ENCODE results near the gene C3orf85.
"Not testable (repeated sequence)": the region's sequence is repeated elsewhere in the genome, so short reads cannot be mapped to it uniquely, and the experiment has no call there.

Gene C3orf85, protein sequence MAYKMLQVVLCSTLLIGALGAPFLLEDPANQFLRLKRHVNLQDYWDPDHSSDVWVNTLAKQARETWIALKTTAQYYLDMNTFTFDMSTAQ

DNA sequence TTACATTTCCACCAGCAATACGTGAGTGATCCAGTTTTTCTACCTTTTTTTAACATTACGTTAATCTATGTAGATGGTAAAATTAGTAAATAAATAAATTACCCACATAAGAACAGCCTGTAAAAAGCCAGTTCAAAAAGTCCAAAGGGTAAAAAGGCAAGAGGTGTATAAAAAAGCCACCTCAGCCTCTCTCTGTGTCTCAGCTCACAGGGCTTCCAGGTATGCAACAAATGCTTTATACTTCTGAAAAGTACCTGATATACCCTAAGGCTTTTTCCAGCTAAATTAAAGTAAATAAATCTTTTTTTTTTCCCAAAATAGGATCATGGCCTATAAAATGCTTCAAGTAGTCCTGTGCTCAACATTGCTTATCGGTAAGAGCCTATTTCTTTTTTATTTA, at the start of gene C3orf85:
Gene C3orf85, plus strand, starts transcription at position 197 of the 400 bp plus-strand sequence. Its CDS starts 129 bp downstream, at position 326.
- DNase-seq = no peak

DNA sequence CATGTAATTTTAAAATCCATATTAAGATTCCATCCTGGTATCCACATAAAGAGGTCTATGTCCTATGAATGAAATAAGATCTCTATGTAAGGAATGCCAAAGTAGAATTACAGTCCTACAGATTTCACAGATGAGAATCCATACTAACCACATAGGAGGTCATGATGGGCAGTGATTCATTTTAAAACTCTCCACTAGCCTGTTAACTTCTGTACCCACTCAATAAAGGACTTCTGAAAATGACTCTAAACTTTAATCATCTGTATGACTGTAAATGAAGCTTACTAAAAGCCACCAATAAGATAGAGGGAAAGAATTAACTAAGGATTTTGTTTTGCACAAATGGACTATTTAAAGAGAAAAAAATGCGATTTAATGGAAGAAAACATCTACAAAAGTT, 47.3 kb upstream of the C3orf85 start:
- no peak for DNase-seq

DNA sequence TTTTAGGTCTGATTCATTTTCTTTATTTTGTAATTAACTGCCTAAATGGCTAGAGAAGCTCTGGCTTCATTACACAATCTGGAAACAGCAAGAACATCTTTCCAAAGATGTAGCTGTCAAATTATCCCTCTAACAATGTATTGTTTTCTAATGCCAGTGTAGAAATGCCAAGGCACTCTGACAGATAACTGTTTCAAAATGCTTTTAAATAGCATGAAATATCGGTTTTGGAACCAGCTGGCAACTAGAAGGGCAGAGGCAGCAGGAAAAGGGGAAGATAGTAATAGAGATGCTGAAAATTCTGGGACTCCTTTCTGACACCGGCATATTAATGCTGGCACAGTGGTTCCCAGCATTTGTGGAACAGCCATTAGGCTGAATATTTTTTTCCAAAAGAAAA, 44.7 kb upstream of the C3orf85 start:
- no peak for DNase-seq

DNA sequence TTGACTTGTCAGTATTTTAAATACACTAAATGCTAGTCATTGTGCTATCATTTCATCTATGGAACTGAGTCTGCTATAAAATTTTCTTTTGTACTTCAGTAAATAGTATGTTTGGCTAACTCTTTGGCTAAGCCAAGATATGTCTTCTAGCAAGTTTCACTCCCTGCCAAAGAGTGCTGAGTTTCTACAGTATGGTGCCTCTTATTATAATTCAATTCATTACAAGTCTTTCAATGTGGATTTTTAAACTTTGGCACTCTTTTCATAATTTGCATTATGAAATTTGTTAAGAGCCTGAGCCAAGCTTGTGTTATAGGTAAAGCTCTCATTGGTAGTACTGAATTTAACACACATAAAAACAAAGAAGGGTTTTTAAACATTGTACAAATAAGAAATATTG, 43.0 kb upstream of the C3orf85 start:
- no peak for DNase-seq

DNA sequence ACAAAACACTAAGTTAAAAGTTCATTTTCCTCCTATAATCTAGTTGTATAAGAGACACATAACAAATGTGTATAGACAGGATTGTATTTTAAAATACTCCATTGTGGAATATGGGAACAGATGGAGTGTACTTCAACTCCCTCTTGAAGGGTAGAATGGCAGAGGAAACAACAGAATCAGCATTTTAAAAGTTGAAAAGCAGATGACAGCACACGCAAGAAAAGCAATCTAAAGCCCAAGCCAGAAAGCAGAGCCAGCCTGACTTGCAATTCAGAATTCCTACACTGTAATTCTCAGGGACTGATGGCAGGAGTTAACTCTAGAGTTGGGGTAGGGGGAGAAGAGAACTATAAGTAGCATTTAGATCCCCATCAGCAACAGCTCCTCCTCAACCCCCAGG, 41.4 kb upstream of the C3orf85 start:
- no peak for DNase-seq

DNA sequence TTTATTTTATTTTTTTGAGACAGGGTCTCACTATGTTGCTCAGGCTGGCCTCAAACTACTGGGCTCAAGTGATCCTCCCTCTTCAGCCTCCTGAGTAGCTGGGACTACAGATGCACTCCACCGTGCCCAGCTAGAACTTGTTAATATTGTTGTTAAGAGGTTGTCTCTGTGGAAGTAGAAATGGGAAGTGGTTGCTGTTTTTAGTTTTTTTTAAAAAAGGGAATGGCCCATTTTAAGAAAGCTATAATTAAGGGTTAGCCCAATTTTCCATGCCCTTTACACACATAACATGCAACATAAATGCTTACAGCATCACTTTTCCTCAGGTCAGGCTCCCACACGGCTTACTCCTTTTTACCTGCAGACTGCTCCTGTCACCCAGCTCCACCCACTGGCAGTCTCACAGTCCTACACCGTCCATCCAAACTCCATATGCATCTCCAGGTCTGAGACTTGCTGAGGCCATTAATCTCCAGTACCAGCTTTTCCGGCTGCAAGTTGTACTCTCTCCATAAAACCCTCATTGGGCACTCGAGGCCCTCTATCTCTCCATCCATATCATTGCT, 38.4 kb upstream of the C3orf85 start:
- DNase-seq = no peak

DNA sequence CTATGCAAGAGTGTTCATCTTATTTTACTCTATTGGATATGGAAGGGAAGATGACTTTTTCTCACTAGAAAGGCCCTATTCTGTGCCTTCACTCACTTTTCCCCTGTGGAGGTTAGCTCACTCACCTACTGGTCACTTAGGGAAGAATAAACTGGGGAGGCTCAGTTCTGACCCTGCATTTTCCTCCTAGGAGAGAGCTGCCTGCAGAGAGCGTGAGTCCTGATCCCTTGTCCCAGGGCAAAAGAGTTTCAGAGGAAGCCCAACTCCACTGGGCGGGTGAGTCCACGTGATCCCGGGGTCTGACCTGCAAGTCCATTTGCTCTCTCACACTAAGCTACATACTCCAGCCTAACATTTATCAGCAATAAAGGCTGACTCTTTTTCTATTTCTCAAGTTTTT, 26.9 kb upstream of the C3orf85 start:
- DNase-seq = no peak

DNA sequence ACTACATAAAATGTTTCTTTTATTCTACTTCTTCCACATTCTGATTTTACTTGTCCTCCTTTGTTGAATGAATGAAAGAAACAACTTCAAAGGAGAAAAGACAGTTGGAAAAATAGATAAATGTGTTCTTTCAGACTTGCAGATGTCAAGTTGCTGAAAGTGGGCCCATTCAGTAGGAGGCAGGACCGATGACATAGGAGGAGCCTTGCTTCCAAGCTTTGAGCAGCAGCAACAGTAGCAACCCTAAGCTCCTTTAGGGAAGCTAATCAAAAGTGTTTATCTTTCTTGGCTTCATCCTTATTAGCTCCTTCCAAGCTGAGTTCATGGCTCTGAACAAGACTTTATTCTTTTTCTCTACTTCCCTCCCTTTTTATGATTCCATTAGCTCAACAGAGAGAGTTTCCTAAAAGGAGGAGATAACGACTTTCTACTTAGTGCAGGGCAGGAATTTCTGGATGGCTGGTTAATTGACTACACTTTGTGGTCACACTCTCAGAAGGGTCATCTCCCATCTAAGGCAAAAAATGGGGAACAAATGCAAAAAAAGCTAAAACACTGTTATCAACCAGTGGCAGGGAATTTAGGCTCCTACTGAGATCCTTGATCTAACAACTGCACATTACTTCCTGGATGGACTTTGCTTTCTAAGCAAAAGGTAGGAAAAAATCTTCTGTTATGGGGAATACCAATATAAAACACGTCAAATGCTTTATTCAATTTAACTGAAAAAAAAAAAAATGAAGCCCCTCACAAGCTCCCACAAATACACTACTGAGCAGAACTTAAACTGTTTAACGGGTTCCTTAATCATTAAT, 23.4 kb upstream of the C3orf85 start:
- no peak for DNase-seq

DNA sequence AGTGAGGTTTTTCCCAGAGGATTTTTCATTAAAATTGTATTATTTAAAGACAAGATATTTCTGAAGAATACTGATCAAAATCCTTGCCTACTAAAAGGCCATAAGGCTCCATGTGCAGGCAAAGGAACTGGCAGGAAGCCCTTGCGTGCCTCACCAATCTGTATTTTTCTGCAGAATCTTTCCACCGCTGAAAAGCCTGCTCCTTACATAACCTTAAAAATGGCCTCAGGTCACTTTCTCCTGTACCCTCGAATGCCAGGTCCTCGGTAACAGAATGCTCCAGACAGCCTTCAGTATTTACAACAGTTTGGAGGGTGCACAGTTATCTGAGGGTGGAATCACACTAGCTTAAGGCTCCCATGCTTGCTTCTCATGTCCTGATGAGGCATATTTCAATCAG, 21.8 kb upstream of the C3orf85 start:
- no peak for DNase-seq

DNA sequence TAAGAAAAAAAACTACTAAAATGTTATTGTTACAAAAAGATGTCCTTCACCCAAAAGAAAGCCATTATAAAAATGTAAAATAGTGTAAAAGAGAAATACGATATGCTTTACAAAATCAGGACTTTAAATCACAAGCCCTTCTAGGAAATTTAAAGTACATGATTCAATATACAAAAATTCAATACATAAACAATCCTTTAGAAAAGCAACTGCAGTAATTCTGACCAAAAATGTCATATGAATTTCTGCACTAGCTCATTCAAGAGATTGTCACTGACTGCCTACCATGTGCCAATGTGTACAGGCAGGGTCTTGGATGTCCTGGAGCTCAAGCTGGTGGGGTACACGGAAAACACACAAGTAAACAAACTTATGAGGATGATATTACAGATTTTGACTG, 21.1 kb upstream of the C3orf85 start:
- no peak for DNase-seq

DNA sequence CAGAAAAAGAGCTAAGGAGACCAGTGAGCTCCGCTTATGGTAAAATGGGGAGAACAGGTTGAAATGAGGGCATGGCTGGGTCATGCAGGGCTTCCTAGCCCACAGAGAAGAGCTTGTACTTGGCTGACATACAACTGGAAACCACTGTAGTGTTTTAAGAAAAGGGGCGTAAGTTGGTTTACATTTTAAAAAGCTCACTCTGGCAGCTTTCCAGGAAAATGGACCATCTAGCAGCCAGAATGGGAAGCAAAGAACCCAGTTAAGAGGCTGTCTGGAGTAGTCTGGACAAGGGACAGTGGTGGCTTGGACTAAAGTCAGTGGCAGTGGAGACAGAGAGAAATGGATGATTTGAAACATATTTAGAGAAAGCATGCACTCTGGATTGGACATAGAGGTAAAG, 20.5 kb upstream of the C3orf85 start:
- no peak for DNase-seq

DNA sequence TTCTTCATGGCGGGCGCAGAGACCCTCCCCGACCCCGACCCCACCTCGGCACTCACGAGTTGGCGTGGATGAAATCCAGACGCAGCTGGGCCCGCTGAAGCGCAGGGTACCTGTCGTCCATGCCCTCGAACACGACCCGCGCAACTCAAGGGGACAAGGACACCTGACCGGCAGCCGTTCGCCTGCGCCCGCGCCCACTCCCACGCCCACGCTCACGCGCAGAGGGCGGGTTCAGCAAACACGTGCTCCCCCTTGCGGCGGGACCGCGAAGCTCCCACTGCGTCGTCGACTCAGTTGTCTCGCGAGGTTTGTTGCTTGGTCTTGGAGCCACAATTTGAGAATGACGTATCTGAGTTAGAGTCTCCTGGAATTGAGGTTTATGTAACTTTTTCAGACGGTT, 18.6 kb upstream of the C3orf85 start, which contains the start of gene MORC1:
Gene MORC1, minus strand, starts transcription at position 196 of the 400 bp plus-strand sequence. Its CDS starts 75 bp downstream, at position 121.
- no peak for DNase-seq

DNA sequence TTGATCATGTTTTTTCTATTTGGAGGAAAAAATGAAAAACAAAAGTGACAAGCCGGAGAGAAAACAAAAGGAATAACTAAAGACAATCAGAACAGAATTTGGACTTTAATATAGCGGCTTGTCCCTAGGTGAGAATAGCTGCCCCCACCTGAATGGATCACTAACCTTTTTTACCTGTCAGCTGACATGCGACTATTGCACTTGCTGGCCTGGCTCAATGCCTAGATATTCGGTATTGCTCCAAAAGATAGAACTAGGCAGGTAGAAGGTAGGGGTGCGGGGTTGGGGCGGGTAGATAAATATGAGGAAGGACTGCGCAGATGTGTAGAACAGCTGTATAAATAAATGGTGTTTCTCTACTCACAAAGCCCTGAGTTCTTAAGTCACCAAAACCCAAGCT, 17.9 kb upstream of the C3orf85 start:
- no peak for DNase-seq

DNA sequence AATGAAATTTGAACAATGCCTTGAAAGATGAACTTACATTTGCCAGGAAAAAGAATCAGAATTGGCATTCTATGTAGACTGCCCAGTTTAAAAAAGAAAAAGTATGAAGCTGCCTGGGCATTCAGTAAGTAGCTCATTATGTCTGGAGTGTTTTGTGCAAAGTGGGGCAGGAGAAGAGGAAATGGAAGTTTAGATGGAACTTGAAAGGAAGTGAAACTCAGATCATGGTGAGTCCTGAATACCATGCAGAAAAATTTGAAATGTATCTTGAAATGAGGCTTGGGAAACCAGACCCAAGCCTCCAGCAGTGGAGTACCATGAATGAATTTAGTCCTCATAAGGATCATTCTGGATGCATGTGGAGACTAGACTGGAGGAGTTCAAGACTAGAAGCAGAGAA, 13.8 kb upstream of the C3orf85 start:
- DNase-seq = no peak

DNA sequence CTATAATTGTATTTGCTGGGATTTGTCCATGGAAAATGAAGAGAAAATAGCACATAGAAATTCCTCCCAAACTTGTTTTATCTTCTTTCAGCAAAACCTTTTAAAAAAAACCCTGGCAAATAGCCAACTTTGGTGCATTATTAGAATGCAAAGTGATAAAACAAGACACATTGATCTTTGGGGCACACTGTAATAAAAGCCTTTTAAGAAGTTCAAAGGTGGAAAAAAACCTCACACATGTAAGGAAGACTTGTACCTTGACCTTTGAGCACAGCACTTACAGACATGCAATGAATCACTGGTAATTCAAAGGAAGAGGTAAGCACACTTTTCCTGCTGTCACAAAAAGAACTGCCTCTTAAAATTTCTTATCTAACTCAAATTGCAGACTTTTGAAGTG, 10.6 kb upstream of the C3orf85 start:
- no peak for DNase-seq

DNA sequence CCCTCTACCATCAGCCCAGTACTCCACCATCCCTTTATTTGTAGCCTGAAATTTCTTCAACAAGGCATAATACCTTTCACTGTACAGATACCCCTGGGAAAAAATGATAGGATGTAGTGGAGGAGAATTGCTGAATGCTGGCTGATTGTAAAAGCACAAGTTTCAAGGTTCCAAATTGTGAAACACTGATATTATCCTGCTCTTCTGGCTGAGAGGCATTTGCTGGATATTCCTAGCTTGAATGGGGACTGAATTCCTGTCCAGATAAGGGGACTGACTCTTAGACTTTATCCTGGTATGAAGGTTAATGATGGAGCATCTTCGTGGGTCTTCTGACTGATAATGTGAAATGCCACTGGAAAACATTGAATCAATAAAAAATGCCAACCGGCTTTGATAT, 9.0 kb upstream of the C3orf85 start:
- no peak for DNase-seq

DNA sequence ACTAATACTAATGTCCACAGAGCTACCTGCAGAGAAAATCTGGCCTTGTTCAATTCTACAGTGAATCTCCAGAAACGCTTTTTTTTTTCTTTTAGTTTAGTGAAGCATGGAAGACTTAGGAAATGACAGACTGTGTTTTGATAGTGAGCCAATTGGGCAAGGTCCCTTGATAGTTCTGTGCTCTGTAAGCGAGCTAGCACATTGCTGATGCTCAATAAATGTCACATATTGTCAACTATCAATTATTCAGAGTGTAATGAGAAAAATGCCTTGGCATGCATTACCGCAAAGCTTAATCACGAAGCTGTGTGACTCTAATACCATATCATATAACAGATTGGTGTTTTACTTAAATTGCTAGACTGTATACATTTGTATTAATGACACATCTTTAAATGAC, 5.2 kb upstream of the C3orf85 start:
- DNase-seq = no peak

DNA sequence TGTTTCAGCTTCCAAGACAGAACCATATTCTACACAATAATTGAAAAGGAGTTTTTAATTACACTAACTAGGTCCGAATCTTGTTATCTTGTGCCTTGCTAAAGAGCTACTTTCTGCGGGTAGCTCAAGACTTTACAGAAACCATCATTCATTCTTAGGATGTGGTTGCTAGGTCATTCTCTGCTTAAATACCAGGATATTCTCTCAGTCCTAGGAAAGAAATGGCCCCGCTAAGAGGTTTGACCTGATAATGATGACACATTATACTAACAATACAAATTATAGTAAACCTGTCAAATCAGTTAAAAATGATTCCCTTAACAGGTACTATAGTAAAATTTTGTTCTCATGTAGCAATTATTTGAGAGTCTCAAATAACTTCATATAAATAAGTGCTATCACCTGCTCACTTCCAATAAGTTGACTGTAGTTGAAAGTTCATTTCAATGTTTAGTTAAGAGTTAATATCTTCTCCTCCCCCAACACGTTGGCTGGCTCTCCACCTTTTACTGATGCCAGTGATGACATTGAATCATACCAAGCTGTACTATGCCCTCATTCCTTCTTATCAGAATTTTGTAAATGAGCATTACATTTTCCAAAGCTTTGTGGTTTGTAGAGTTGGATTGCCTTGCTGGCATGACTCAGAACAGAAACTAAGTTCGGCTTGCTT, 3.6 kb upstream of the C3orf85 start:
- no peak for DNase-seq

DNA sequence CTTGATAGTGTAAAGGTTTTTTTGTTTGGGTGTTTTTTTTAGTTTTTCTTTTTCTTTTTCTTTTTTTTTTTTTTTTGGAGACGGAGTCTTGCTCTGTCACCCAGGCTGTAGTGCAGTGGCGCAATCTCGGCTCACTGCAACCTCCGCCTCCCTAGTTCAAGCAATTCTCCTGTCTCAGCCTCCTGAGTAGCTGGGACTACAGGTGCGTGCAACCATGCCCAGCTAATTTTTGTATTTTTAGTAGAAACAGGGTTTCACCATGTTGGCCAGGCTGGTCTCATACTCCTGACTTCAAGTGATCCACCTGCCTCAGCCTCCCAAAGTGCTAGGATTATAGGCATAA, 3.1 kb upstream of the C3orf85 start:
- not testable (repeated sequence) for DNase-seq

DNA sequence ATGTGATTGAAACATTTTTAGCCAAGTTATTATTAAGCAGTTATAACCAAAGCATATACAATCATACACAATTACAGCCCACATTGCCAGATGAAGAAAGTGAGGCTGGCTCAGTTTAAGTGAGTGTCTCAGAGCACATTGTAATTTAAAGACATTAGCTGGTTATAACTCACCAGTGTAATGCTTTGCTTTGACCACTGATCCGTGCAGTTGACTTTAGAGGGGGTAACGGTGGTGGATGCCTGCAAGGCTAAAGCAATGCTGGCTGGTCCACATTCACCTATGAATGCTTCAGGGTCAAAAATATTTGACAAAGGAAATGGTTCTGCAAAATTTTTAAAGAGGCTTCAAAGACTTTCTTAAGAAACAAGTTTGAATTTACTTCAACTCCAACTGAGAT, 1.2 kb downstream of the C3orf85 start:
- DNase-seq = no peak

DNA sequence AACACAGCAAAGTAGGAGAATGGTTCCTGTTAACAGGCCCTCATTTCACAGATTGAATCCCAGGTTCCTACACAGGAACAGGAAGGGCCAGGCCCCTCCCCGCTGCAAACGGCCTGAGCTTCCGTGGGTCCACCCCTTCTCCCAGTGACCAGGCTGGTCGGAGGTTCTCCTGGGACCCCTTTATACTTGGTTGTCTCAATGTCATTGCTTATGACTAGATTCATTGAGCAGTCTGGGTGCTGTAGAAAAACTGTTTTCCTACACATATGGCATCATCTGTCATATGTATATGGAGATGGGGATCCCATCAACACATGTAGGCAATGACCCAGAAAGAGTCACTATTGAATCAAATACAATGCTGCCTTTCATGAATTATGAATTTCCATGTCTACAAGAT, 3.8 kb downstream of the C3orf85 start:
- DNase-seq = no peak

DNA sequence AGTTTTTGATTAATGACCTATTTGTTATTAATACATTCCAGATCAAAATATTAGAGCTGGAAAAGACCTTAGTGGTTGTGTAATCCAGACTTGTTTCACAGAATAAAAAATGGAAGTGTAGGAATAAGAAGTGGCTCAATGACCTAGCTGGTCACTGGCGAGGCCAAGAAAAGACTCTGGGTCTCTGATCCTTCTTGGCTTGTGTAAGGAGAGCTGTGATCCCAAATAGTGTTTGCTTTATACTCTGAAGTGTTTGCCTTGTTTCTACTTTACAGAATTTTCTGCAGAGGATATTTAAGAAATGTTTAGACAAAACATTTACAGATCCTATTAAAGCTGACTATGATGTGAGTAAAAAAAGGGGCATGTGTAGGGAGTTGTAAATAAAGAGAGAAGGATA, 7.1 kb downstream of the C3orf85 start:
- no peak for DNase-seq

DNA sequence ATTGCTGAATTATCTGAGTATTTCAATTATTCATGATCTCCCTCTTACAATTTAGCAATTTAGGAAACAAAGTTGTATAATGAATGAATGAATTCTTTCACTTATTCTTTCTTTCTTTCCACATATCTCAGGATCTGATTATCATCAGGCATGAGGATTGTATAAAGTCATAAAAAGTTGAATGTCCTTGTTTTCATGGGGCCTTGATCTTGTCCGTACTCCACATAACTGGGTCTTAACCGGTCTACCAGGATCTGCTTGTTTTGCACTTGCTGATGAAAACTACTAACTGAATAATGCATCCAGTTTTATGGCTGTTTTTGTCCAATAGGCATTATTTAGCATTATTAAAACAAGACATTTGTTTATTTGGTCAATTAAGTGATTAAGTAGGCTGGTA, 12.6 kb downstream of the C3orf85 start:
- no peak for DNase-seq

DNA sequence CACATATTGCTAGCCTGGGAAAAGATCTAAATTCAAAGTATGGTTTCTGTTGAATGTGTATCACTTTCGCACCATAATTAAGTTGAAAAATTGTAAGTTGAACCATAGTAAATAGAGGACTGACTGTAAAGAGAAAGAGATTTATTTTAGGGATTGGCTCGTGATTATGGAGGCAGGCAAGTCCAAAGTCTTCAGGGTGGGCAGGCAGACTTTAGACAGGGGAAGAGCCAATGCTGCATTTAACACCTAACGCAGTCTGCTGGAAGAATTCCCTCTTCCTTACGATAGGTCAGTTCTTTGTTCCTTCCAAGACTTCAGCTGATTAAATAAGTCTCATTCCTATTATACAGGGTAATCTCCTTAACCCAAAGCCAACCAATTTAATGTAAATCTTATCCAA, 15.8 kb downstream of the C3orf85 start:
- no peak for DNase-seq
